Aorta (tissue), 5 donors: ENCODE data around the gene PDAP1. TPM values are rescaled to one million over a fixed set of nuclear protein-coding genes. Genes with fewer than 3 reads are reported as not detected.
"Not testable (repeated sequence)": the region's sequence is repeated elsewhere in the genome, so short reads cannot be mapped to it uniquely, and the experiment has no call there.

ENCODE experiments used
- ATAC-seq: fragments of 200-7000 bp; cut with Tn5 transposase; one replicate; pipeline ENCODE4 v1.9.1; 2022; ENCODE audit warnings: moderate library complexity; ENCODE audit not compliant: low FRiP score
- DNase-seq, 2 donors: peaks; one replicate each; pipeline ENCODE4 v3.0.0-alpha.2; 2020
- H3K27ac ChIP-seq, 2 donors: one replicate each; pipeline ENCODE4 v1.5.1; 2013; ENCODE audit warnings: low read length in 2 of 2, mild to moderate bottlenecking in 2 of 2, moderate library complexity in 2 of 2, control low read depth in 1 of 2, inconsistent platforms in 1 of 2, low read depth in 1 of 2
- H3K27me3 ChIP-seq, 2 donors: one replicate each; pipeline ENCODE4 v1.6.1; 2013; ENCODE audit warnings: control low read depth in 1 of 2, low read length in 1 of 2, mild to moderate bottlenecking in 1 of 2, moderate library complexity in 1 of 2; ENCODE audit not compliant: insufficient read depth in 2 of 2, control insufficient read depth in 1 of 2
- H3K36me3 ChIP-seq, 2 donors: one replicate each; pipeline ENCODE4 v1.6.1; 2013; ENCODE audit warnings: control low read depth in 1 of 2, low read length in 1 of 2, mild to moderate bottlenecking in 1 of 2; ENCODE audit not compliant: insufficient read depth in 2 of 2, control insufficient read depth in 1 of 2
- H3K4me1 ChIP-seq, 2 donors: one replicate each; pipeline ENCODE4 v1.6.1; 2013; ENCODE audit warnings: low read length in 2 of 2, control low read depth in 1 of 2, mild to moderate bottlenecking in 1 of 2, moderate library complexity in 1 of 2; ENCODE audit not compliant: insufficient read depth in 2 of 2, control insufficient read depth in 1 of 2
- H3K4me3 ChIP-seq, 2 donors: one replicate each; pipeline ENCODE4 v1.5.1; 2013; ENCODE audit warnings: low read length in 2 of 2, control low read depth in 1 of 2, mild to moderate bottlenecking in 1 of 2
- H3K9me3 ChIP-seq: one replicate; pipeline ENCODE4 v1.6.1; 2013; ENCODE audit warnings: mild to moderate bottlenecking, low read length; ENCODE audit not compliant: control insufficient read depth
- WGBS, 2 donors: extraction: QIAGEN DNeasy Blood & Tissue Kit; methylation state at CpG; one replicate each; pipeline ENCODE4 v1.1.7; 2013; 5-methylcytosine and 5-hydroxymethylcytosine counted together
- intact Hi-C, 2 donors: fragments of 100-400 bp; cut with DNase I; formaldehyde crosslinking; loops; one replicate each; pipeline versions ENCODE4 v1.14.2 to v1.15.0; 2022
- polyA plus RNA-seq, 2 donors: library from polyadenylated mRNA; stranded (reverse); fragments of 200-250 nt; gene quantifications; one replicate each; pipeline ENCODE4 v1.2.3, GENCODE V29; 2013
- total RNA-seq, 2 donors: library from RNA; stranded (reverse); fragmentation: NEBNext Ultra II Directional; extraction: Animal tissue kit (Norgen Biotek cat#: 25700); gene quantifications; one replicate each; pipeline ENCODE4 v1.2.1, GENCODE V29; 2021
- donor health status: healthy with polysubstance abuse.
- donor health status: Bipolar disorder and iron deficiency.
- donor health status: DM: no; HTN: no; CAD: no.
- donor health status: DM: no; HTN: no; CAD: no.
- donor health status: DM: yes; HTN: yes; CAD: no.

The PDAP1 gene
- total and polyA plus RNA-seq, 4 donors: 74.8 to 223 (median 134) TPM

- intact Hi-C loops: no loop called here
- Histone ChIP-seq H3K27me3 (no peaks in the 10 kb centered on the region), H3K4me1 (no peaks in the 10 kb centered on the region), H3K36me3 (no peaks in the 10 kb centered on the region), H3K27ac (peak overlapping the region; percentile 28 to 94), H3K9me3 (no peaks in the 10 kb centered on the region), H3K4me3 (no peak overlapping the region)
- DNase-seq (peak in 1 of 2 donors; percentile 75), ATAC-seq (peak; percentile 65)
- 61 to 64% methylated on average over 12 of the region's 12 CpGs for WGBS, 2 donors
Measured at GRCh38 chr7:99380032-99380822, 28.2 kb downstream of the PDAP1 start.

- H3K4me1 ChIP-seq, H3K9me3 ChIP-seq, H3K4me3 ChIP-seq, H3K36me3 ChIP-seq, H3K27me3 ChIP-seq, DNase-seq, ATAC-seq, intact Hi-C loops: not testable (repeated sequence)
- WGBS, 2 donors: 38 to 42% methylated on average over 7 of the region's 7 CpGs
- peak overlapping the region; percentile 28 to 94 for H3K27ac ChIP-seq
Measured at GRCh38 chr7:99379693-99380031, 28.7 kb downstream of the PDAP1 start.

- H3K4me3 ChIP-seq: no peak overlapping the region
Measured at GRCh38 chr7:99379043-99379577, 29.3 kb downstream of the PDAP1 start.

GRCh38 chr7:99375070-99375807 is 33.2 kb downstream of the PDAP1 start:
- ATAC-seq: peak; percentile 88
- Histone ChIP-seq H3K27ac (peak overlapping the region in 1 of 2 donors; percentile 49), H3K4me1 (no peaks in the 10 kb centered on the region), H3K27me3 (no peaks in the 10 kb centered on the region), H3K9me3 (no peaks in the 10 kb centered on the region), H3K36me3 (no peaks in the 10 kb centered on the region), H3K4me3 (peak overlapping the region; percentile 50 to 82)
- intact Hi-C loops: loop anchor here in 1 of 2 donors (2.0 kb wide), 1 partner anchor 34 kb away; the partner anchor contains the start of genes BUD31 and PDAP1
- 4 to 5% methylated on average over 43 to 58 of the region's 58 CpGs for WGBS, 2 donors
- peak; percentile 91 for DNase-seq

More at GRCh38 chr7:99379043-99379577, 29.3 kb downstream of the PDAP1 start:
- no peaks in the 10 kb centered on the region for H3K27me3 ChIP-seq
- H3K9me3 ChIP-seq: no peaks in the 10 kb centered on the region
- H3K27ac ChIP-seq: peak overlapping the region; percentile 28 to 94
- 5 to 7% methylated on average over 7 of the region's 7 CpGs for WGBS, 2 donors
- peak in 1 of 2 donors; percentile 89 for DNase-seq
- intact Hi-C loops: no loop called here
- H3K4me1 ChIP-seq: no peaks in the 10 kb centered on the region
- ATAC-seq: peak; percentile 86
- H3K36me3 ChIP-seq: no peaks in the 10 kb centered on the region

- intact Hi-C loops: loop anchor here in 1 of 2 donors (2.0 kb wide), 1 partner anchor 34 kb away; the partner anchor contains the start of genes BUD31 and PDAP1
- WGBS, 2 donors: 2 to 3% methylated on average over 87 to 95 of the region's 95 CpGs
- H3K27ac ChIP-seq: peak within 1 kb of the TSS in 1 of 2 donors; percentile 49
- H3K9me3 ChIP-seq: no peaks in the 10 kb centered on the region
- no peaks in the 10 kb centered on the region for H3K36me3 ChIP-seq
- H3K4me1 ChIP-seq: no peaks in the 10 kb centered on the region
- H3K27me3 ChIP-seq: no peaks in the 10 kb centered on the region
- DNase-seq (peak; percentile 91 to 94), ATAC-seq (peak; percentile 87)
- peak within 1 kb of the TSS; percentile 50 to 82 for H3K4me3 ChIP-seq
Measured at GRCh38 chr7:99374111-99375064, 34.0 kb downstream of the PDAP1 start, which contains the start of gene ARPC1B. Gene ARPC1B (plus strand): TSS chr7:99374730. CDS start chr7:99385715, 10,985 bp downstream.

- DNase-seq (no peak), ATAC-seq (no peak)
- no peaks in the 10 kb centered on the region for H3K9me3 ChIP-seq
- 91% methylated on average over 41 of the region's 41 CpGs for WGBS, 2 donors
- intact Hi-C loops: loop anchor here in 1 of 2 donors (2.0 kb wide), 1 partner anchor 35 kb away; the partner anchor contains the start of genes BUD31 and PDAP1
- no peaks in the 10 kb centered on the region for H3K27me3 ChIP-seq
- no peaks in the 10 kb centered on the region for H3K4me1 ChIP-seq
- H3K4me3 ChIP-seq: no peak overlapping the region
- no peaks in the 10 kb centered on the region for H3K36me3 ChIP-seq
- peak overlapping the region in 1 of 2 donors; percentile 43 for H3K27ac ChIP-seq
Measured at GRCh38 chr7:99373091-99374066, 35.0 kb downstream of the PDAP1 start.

- peak in 1 of 2 donors; percentile 46 for DNase-seq
- H3K27ac ChIP-seq: peak overlapping the region in 1 of 2 donors; percentile 17
- no peaks in the 10 kb centered on the region for H3K4me1 ChIP-seq
- intact Hi-C loops: no loop called here
- H3K4me3 ChIP-seq: no peak overlapping the region
- no peak for ATAC-seq
- no peaks in the 10 kb centered on the region for H3K27me3 ChIP-seq
- no peaks in the 10 kb centered on the region for H3K36me3 ChIP-seq
- 56 to 58% methylated on average over 21 of the region's 21 CpGs for WGBS, 2 donors
- no peaks in the 10 kb centered on the region for H3K9me3 ChIP-seq
Measured at GRCh38 chr7:99372275-99373090, 35.9 kb downstream of the PDAP1 start.
